Measurements from ENCODE around the gene FFAR1. TPM values are rescaled to one million over a fixed set of nuclear protein-coding genes. Genes with fewer than 3 reads are reported as not detected.

FFAR1 gene
- total and polyA plus RNA-seq, 2 of the 8 experiments (the other 6 are each of a cell fraction or from before 2014, with no cell fraction given) = not detected

DNA sequence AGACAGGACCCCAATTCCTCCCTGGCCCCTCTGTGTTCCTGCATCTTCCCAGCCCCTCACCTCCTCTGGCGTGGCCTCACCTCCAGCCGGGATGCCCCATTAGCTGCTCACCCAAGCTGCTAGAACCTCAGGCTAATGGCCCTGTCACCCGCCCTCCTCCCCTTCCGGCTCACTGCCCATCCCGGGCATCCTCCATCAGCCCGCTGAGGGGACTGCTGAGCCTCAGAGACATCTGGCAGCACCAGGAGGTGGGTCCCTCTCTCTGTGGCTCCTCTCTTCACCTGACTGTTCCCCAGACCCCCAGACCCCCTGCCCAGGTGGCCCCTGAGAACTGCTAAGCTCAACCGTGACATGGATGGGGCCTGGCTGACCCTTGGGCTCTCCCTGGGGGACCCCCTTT, 2.9 kb downstream of the FFAR1 start:
- Histone ChIP-seq H3K18ac (ENCODE audit: extremely low read depth, low read length) (no peak overlapping the region), H2BK120ac (replicated peaks; ENCODE audit: low read depth, low read length) (no peak overlapping the region), H4K91ac (replicated peaks; ENCODE audit: insufficient read length, low read length) (no peak overlapping the region), H3K79me2 (ENCODE audit: control insufficient read depth in 1 of 2, insufficient read depth in 2 of 2, low read length in 2 of 2) (no peaks in the 10 kb centered on the region), H3K4me2 (ENCODE audit: insufficient read depth in 1 of 2, low read depth in 2 of 2, low read length in 2 of 2) (no peak overlapping the region), H2BK15ac (ENCODE audit: low read length) (no peak overlapping the region), H3K27ac (ENCODE audit: low read depth, low read length) (no peak overlapping the region), H4K5ac (ENCODE audit: insufficient read length, low read depth, low read length) (no peak overlapping the region), H3K9ac (replicated peaks in 1 of 4; ENCODE audit: extremely low read depth in 1 of 4, low read depth in 3 of 4, low read length in 3 of 4) (no peak overlapping the region), H3K4ac (replicated peaks; ENCODE audit: insufficient read length, low read depth, low read length) (no peak overlapping the region), H3K56ac (replicated peaks; ENCODE audit: insufficient read length, low read depth, low read length) (no peak overlapping the region), H3K23ac (ENCODE audit: insufficient read length) (no peak overlapping the region), H3K79me1 (ENCODE audit: low read depth, low read length) (no peaks in the 10 kb centered on the region), H2AFZ (ENCODE audit: low read length) (no peak overlapping the region), H2AK5ac (ENCODE audit: low read depth, low read length) (no peak overlapping the region), H3K14ac (ENCODE audit: insufficient read length) (no peak overlapping the region), H3K27me3 (replicated peaks in 1 of 4; ENCODE audit: control insufficient read depth in 3 of 4, extremely low read depth in 1 of 4, insufficient read depth in 3 of 4, low read length in 3 of 4) (no peaks in the 10 kb centered on the region), H2BK20ac (ENCODE audit: low read length) (no peak overlapping the region), H4K8ac (ENCODE audit: extremely low read depth, insufficient read depth, low read length) (no peak overlapping the region), H2BK5ac (ENCODE audit: low read depth, low read length) (no peak overlapping the region), H3K23me2 (ENCODE audit: low read depth, low read length) (no peaks in the 10 kb centered on the region; the same call in 1 of the 2 replicates), H4K20me1 (replicated peaks in 1 of 2; ENCODE audit: control insufficient read depth in 1 of 2, insufficient read depth in 2 of 2, low read length in 2 of 2) (no peaks in the 10 kb centered on the region), H3K4me3 (ENCODE audit: extremely low read depth in 1 of 4, insufficient read depth in 2 of 4, low read depth in 3 of 4, low read length in 4 of 4) (no peak overlapping the region), H3K36me3 (ENCODE audit: control insufficient read depth in 2 of 4, insufficient read depth in 4 of 4, low read length in 3 of 4) (no peaks in the 10 kb centered on the region), H2BK12ac (ENCODE audit: low read depth, low read length) (no peak overlapping the region), H3K9me3 (ENCODE audit: insufficient read depth in 2 of 2, low read depth in 1 of 2, low read length in 1 of 2) (no peaks in the 10 kb centered on the region), H3K4me1 (replicated peaks in 1 of 4; ENCODE audit: control insufficient read depth in 3 of 4, insufficient read depth in 4 of 4, low read length in 3 of 4) (peaks cover 0 to 2% (median 0%) of the 10 kb centered on the region in 4 experiments; a peak in 2 of 7 replicates)
- FAIRE-seq (no peak), DNase-seq (ENCODE audit: low read depth in 1 of 2, low spot score in 2 of 2) (peak in 1 of 2 experiments; percentile 41)
- CTCF ChIA-PET (ENCODE audit: partially characterized antibody) = interaction anchor here (0.6 to 3.9 kb wide), 11 partner anchors 8 to 337 kb away, joined by 3 to 22 read pairs (median 4); no protein-coding TSS in a partner anchor
- POLR2A ChIA-PET (ENCODE audit: partially characterized antibody) = no interaction called here
- no peak for TF ChIP-seq MAFK (IDR thresholded peaks at IDR 0.05; ENCODE audit: low read depth, low read length)
- no peak for TF ChIP-seq EZH2 (IDR thresholded peaks at IDR 0.05; ENCODE audit: low read depth, low read length, severe bottlenecking)
- no peak for TF ChIP-seq YY1 (IDR thresholded peaks at IDR 0.05; ENCODE audit: low read depth, low read length)
- TF ChIP-seq CTCF (IDR thresholded peaks at IDR 0.05; ENCODE audit: control extremely low read depth in 1 of 3, insufficient read depth in 1 of 3, low read depth in 1 of 3, low read length in 3 of 3) = no peak
- TF ChIP-seq GABPA (IDR thresholded peaks at IDR 0.05; ENCODE audit: borderline replicate concordance, insufficient read depth, low read length) = no peak
- no peak for TF ChIP-seq KDM4A (IDR thresholded peaks at IDR 0.05; ENCODE audit: low read depth, low read length, severe bottlenecking)
- TF ChIP-seq SP1 (IDR thresholded peaks at IDR 0.05; ENCODE audit: low read depth, low read length) = no peak
- 82% methylated on average over 4 of the region's 7 CpGs; no CpG with 5 or more reads in 1 of the 2 experiments for WGBS, 2 experiments (ENCODE audit: extremely low coverage in 1 of 2, insufficient coverage in 1 of 2, insufficient read length in 1 of 2, insufficient replicate concordance in 2 of 2, low coverage in 1 of 2, low lambda C conversion rate in 2 of 2, missing lambda C conversion rate in 1 of 2)
